Activated CD8-positive, alpha-beta T cell treated with anti-CD3 and anti-CD28 coated beads, Interleukin-2, amount 10 ng/mL, durations not matched to agents 7 days and 5 days (primary cell): Measurements from ENCODE around the gene METTL3. TPM values are rescaled to one million over a fixed set of nuclear protein-coding genes. Genes with fewer than 3 reads are reported as not detected.

ENCODE experiments used
- ATAC-seq: fragments of 150-1000 bp; cut with Tn5 transposase; one replicate; pipeline ENCODE4 v1.10.0; 2021; ENCODE audit warnings: moderate library complexity
- CTCF ChIA-PET: fragments of 350-600 bp; sonication (Branson Sonifier 250); formaldehyde crosslinking; loops from one replicate; lab custom pipeline; 2021; ENCODE audit warnings: antibody characterized with exemption; lab: Charles Lee
- POLR2A ChIA-PET: fragments of 350-600 bp; sonication (Branson Sonifier 250); formaldehyde crosslinking; loops from one replicate; lab custom pipeline; 2021; ENCODE audit warnings: antibody characterized with exemption; lab: Charles Lee
- DNase-seq: peaks from one replicate; pipeline ENCODE4 v3.0.0-alpha.2; 2020
- H3K27ac Mint-ChIP-seq: one replicate; pipeline ENCODE4 v1.8.0; 2021; ENCODE audit warnings: mild to moderate bottlenecking, mixed read lengths
- H3K27me3 Mint-ChIP-seq: one replicate; pipeline ENCODE4 v1.8.0; 2021; ENCODE audit warnings: low read depth, mixed read lengths
- H3K36me3 Mint-ChIP-seq: one replicate; pipeline ENCODE4 v1.8.0; 2021; ENCODE audit warnings: low read depth, mixed read lengths
- H3K4me1 Mint-ChIP-seq: one replicate; pipeline ENCODE4 v1.8.0; 2021; ENCODE audit warnings: low read depth, mixed read lengths
- H3K4me3 Mint-ChIP-seq: one replicate; pipeline ENCODE4 v1.8.0; 2021; ENCODE audit warnings: mild to moderate bottlenecking, mixed read lengths
- H3K9me3 Mint-ChIP-seq: one replicate; pipeline ENCODE4 v1.8.0; 2022; ENCODE audit warnings: mixed read lengths; ENCODE audit not compliant: insufficient read depth
- total RNA-seq, 2 experiments: library from RNA; stranded (reverse); gene quantifications; one replicate each; pipeline ENCODE4 v1.2.3, GENCODE V29; 2021

The METTL3 gene
- total RNA-seq, 2 experiments from 2014 or later, result 68.3 to 70.8 TPM

DNA sequence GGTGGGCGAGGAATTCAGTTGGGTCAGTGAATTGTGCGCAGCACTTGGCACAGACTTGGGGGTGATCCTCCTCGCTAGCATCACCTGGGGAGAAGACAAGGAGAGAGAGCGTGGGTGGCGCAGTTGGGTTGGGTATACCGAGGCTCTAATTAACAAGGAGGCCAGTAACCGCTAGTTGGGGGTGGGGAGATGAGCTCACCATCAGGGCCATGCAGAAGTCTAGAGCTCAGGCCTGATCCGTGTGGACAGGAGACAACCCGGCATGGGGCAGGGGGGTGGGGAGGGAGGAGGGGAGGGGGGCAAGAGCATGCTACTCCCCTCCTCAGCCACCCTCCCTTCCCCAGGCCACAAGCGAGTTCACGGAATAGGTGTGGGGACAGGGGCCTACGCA lies 14.4 kb upstream of the METTL3 start:
- peak overlapping the region; percentile 13 for H3K27ac Mint-ChIP-seq
- ATAC-seq (no peak), DNase-seq (no peak)
- ChIA-PET CTCF (interaction anchor here (1.0 to 3.9 kb wide), 5 partner anchors 8 to 31 kb away, joined by 3 to 33 read pairs (median 6); partner anchors contain the start of gene METTL3), POLR2A (interaction anchor here (0.7 to 1.5 kb wide), 3 partner anchors 15 to 69 kb away, joined by 4 to 21 read pairs (median 4); partner anchors contain the start of gene METTL3)
- peaks cover 7% of the 10 kb centered on the region for H3K27me3 Mint-ChIP-seq
- peak overlapping the region; percentile 72 for H3K4me3 Mint-ChIP-seq
- no peaks in the 10 kb centered on the region for H3K36me3 Mint-ChIP-seq
- no peaks in the 10 kb centered on the region for H3K9me3 Mint-ChIP-seq
- peaks cover 18% of the 10 kb centered on the region for H3K4me1 Mint-ChIP-seq

DNA sequence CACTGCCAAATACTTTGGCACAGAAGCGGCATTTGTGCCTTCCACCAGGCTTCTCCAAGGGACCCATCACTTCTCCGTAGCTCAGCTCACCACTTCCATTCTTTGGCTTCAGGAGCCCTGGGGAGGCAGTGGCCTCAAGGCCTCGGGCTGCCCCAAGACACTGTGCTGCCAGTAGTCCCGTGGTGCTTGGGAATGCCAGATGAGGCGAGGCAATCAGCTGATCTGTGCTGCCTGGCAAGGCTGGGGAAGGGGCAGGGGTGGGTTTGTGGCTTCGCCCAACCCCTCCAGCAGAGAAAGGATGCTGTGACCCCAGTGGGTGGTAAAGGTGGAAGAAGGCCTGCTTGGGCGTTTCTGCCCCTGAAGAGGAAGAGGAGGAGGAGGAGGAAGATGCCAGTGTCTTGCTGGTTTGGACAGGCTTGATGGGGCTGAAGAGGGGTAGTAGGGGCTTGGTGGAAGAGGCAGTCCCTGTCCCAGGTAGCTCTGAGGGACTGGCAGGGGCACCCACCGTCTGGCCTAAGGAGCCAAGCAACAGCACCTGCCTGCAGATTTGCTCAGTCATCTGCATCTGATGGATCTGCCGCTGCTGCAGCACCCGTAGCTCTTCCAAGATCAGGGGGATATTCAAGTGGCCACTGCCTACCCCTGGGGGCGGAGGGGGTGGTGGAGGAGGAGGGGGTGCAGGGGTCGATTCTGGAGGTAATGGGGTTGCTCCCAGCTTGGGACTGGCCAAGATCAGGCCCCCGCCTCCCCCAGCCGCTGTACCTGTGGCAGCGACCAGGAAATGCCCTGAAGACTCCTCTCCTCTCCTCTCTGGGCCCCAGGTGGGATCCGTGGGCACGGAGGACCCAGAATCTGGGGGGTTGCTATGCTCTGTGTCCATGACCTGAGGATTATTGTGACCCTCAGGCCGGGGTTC lies 13.7 kb upstream of the METTL3 start:
- POLR2A ChIA-PET, result no interaction called here
- no peaks in the 10 kb centered on the region for H3K36me3 Mint-ChIP-seq
- H3K4me3 Mint-ChIP-seq, result peak overlapping the region; percentile 65
- H3K27me3 Mint-ChIP-seq, result peaks cover 5% of the 10 kb centered on the region
- H3K9me3 Mint-ChIP-seq, result no peaks in the 10 kb centered on the region
- CTCF ChIA-PET, result interaction anchor here (0.6 to 0.9 kb wide), 2 partner anchors 11 to 1031 kb away, joined by 3 read pairs; no protein-coding TSS in a partner anchor
- ATAC-seq (no peak), DNase-seq (no peak)
- no peak overlapping the region for H3K27ac Mint-ChIP-seq
- peaks cover 20% of the 10 kb centered on the region for H3K4me1 Mint-ChIP-seq

DNA sequence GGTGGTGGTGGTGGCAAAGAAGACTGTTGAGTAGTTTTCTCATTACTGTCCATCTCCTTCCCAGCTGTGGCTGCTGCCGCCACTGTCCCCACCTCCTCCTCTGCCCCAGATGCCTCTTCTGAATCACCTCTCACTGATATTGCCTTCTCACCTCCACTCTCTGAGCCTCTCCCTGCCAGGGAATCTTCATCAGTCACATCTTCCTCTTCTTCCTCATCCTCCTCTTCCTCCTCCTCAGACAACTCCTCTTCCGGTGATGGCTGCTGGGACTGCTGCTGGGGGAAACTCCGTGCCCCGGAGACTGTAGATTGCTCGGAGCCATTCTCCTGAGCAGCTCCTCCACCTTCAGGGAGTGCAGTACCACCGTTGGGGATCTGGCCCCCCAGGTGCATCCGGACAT lies 12.1 kb upstream of the METTL3 start:
- Mint-ChIP-seq H3K4me3 (no peak overlapping the region), H3K27ac (no peak overlapping the region), H3K4me1 (peaks cover 20% of the 10 kb centered on the region), H3K27me3 (peaks cover 11% of the 10 kb centered on the region), H3K9me3 (no peaks in the 10 kb centered on the region), H3K36me3 (no peaks in the 10 kb centered on the region)
- POLR2A ChIA-PET, result interaction anchor here (1.2 kb wide), 1 partner anchor 13 kb away, joined by 6 read pairs; the partner anchor contains the start of gene METTL3
- CTCF ChIA-PET, result interaction anchor here (1.1 to 1.6 kb wide), 3 partner anchors 10 to 58 kb away, joined by 3 to 5 read pairs (median 3); no protein-coding TSS in a partner anchor
- DNase-seq (no peak), ATAC-seq (no peak)

DNA sequence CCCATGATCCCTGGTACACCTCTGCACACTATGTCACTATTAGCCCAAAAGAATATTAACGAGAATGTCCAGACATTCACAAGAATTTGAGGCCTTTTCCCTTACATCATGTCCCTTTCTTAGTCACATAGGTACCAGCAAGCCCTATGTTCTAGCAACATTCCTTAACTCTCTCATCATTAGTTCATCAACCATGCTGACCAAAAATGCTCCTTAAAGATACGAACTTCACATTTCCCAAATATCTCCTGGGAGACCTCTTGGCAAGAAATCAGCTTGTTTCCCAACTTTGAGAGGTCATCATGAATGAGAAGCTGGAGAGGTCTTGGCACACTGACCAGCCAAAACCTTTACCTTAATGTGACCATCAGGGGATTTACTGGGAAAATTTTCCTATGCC lies 10.4 kb upstream of the METTL3 start:
- CTCF ChIA-PET, result interaction anchor here (2.7 kb wide), 1 partner anchor 23 kb away, joined by 9 read pairs; no protein-coding TSS in a partner anchor
- Mint-ChIP-seq H3K4me3 (no peak overlapping the region), H3K36me3 (no peaks in the 10 kb centered on the region), H3K9me3 (no peaks in the 10 kb centered on the region), H3K27ac (no peak overlapping the region), H3K27me3 (peaks cover 13% of the 10 kb centered on the region), H3K4me1 (peaks cover 11% of the 10 kb centered on the region)
- no peak for ATAC-seq
- no peak for DNase-seq
- POLR2A ChIA-PET, result no interaction called here

DNA sequence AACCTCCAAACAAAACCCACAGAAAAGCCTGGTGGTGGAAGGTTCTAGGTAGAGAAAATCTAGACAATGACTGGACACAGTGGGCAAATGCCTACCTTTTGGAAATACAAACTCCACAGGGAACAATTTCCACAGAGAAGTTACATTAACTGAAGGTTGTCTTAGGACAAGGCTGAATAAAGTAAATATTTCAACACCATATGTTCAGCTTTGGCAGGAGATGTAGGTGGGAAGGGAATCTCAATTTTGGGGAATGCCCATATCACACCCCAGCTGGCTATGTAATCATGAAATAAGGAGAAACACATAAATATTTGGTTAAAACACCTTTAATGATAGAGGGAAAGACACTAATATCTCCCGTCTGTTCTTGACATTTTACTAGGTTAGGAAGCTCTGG lies 9.6 kb upstream of the METTL3 start:
- POLR2A ChIA-PET, result no interaction called here
- peaks cover 13% of the 10 kb centered on the region for H3K27me3 Mint-ChIP-seq
- DNase-seq (no peak), ATAC-seq (no peak)
- no peaks in the 10 kb centered on the region for H3K36me3 Mint-ChIP-seq
- H3K27ac Mint-ChIP-seq, result no peak overlapping the region
- no peak overlapping the region for H3K4me3 Mint-ChIP-seq
- H3K4me1 Mint-ChIP-seq, result peaks cover 10% of the 10 kb centered on the region
- H3K9me3 Mint-ChIP-seq, result no peaks in the 10 kb centered on the region
- CTCF ChIA-PET, result interaction anchor here (2.7 kb wide), 1 partner anchor 22 kb away, joined by 9 read pairs; no protein-coding TSS in a partner anchor

DNA sequence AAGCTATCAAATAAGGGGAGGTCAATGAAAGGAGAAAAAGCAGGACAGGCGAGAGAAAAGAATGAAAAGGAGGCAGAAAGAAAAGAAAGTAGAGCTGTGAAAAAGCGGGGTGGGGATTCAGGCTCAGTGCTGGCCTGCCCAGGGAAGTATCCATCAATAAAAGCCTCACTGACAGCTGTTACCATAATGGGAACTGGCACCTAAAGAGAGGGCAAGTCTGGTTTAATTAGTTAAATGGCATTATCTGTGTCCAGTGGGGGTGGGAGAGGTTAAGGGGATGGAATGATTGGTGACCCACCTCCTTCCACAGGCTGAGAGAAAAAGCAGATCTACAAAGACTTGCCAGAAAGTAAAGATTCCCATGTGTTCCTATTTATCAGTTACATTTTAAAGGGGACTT lies 7.6 kb upstream of the METTL3 start:
- ChIA-PET CTCF (interaction anchor here (1.6 kb wide), 1 partner anchor 20 kb away, joined by 9 read pairs; no protein-coding TSS in a partner anchor), POLR2A (interaction anchor here (1.4 kb wide), 1 partner anchor 8 kb away, joined by 4 read pairs; the partner anchor contains the start of gene METTL3)
- Mint-ChIP-seq H3K27ac (no peak overlapping the region), H3K4me3 (no peak overlapping the region), H3K27me3 (peaks cover 18% of the 10 kb centered on the region), H3K9me3 (no peaks in the 10 kb centered on the region), H3K36me3 (no peaks in the 10 kb centered on the region), H3K4me1 (peaks cover 4% of the 10 kb centered on the region)
- DNase-seq, result no peak
- no peak for ATAC-seq

DNA sequence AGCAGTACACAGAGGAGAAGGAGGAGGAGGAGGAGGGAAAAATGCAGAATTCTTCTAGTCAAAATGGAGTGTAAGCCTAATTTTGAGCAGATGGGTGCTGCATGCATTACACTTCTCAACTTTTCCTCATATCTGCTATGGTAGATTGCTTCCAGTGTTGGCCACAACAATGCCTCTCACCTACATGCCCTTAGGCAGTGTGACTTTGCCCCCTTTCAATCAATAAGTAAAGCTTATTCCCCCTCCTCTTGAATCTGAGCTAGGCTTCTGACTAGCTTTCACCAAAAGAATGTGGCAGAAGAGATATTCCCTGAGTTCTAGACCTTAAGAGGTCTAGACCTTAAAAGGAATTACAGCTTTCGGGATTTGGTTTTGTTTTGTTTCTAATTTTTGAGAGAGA lies 3.2 kb upstream of the METTL3 start:
- Mint-ChIP-seq H3K4me1 (peaks cover 16% of the 10 kb centered on the region), H3K27me3 (peaks cover 15% of the 10 kb centered on the region), H3K27ac (no peak overlapping the region), H3K36me3 (peaks cover 12% of the 10 kb centered on the region), H3K4me3 (no peak overlapping the region), H3K9me3 (no peaks in the 10 kb centered on the region)
- DNase-seq (no peak), ATAC-seq (no peak)
- ChIA-PET CTCF (interaction anchor here (0.7 to 7.5 kb wide), 3 partner anchors 10 to 14 kb away, joined by 3 to 104 read pairs (median 3); partner anchors contain the start of gene SALL2), POLR2A (no interaction called here)

DNA sequence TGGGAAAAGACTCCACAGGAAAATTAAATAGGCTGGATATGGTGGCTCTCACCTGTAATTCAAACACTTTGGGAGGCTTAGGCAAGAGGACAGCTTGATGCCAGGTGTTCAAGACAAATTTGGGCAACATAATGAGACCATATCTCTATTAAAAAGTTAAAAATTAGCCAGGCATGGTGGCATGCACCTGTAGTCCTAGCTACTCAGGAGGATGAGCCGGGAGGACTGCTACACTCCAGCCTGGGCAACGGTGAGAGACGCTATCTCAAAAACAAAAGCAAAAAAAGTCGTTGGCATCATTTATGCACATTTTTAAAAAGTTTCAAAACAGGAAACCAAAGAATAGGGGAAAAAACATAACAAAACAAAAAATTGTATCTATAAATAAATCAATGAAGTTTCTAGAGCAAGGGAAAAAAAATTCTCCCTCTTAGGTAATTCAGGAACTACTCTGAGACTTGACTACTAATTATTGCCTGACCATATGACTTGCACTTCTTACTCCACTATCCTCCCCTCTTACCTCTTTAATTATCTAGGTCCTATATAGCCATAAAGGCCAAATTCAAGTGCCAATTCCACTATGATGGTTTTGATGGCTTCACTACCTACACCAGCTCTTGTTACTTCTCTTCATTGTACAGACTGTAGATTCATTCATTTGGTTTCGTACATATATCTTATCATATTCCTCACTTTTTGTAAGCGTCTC lies 1.6 kb downstream of the METTL3 start:
- Mint-ChIP-seq H3K27me3 (peaks cover 5% of the 10 kb centered on the region), H3K4me3 (peak overlapping the region; percentile 96), H3K9me3 (no peaks in the 10 kb centered on the region), H3K36me3 (peaks cover 37% of the 10 kb centered on the region), H3K27ac (peak overlapping the region; percentile 99), H3K4me1 (peaks cover 42% of the 10 kb centered on the region)
- CTCF ChIA-PET, result interaction anchor here (1.0 to 7.5 kb wide), 3 partner anchors 9 to 46 kb away, joined by 3 to 104 read pairs (median 20); partner anchors contain the start of genes RAB2B and TOX4
- POLR2A ChIA-PET, result interaction anchor here (0.7 to 2.7 kb wide), 6 partner anchors 8 to 53 kb away, joined by 3 to 21 read pairs (median 7); partner anchors contain the start of genes RAB2B, SALL2 and TOX4
- ATAC-seq (no peak), DNase-seq (peak; percentile 13)

DNA sequence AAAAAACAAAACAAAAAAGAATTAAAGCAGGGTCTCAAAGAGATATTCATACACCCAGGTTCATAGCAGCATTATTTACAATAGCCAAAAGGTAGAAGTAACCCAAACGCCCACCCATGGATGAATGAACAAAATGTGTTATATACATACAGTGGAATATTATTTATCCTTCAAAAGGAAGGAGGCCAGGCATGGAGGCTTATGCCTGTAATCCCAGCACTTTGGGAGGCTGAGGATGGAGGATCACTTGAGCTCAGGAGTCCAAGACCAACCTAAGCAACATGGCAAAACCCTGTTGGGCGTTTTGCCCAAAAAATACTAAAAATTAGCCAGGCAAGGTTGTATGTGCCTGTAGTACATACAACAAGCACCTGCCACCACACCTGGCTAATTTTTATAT lies 4.6 kb downstream of the METTL3 start:
- no peak for DNase-seq
- Mint-ChIP-seq H3K4me1 (peaks cover 46% of the 10 kb centered on the region), H3K4me3 (no peak overlapping the region), H3K9me3 (no peaks in the 10 kb centered on the region), H3K36me3 (peaks cover 53% of the 10 kb centered on the region), H3K27ac (no peak overlapping the region), H3K27me3 (no peaks in the 10 kb centered on the region)
- no peak for ATAC-seq
- ChIA-PET CTCF (no interaction called here), POLR2A (no interaction called here)

DNA sequence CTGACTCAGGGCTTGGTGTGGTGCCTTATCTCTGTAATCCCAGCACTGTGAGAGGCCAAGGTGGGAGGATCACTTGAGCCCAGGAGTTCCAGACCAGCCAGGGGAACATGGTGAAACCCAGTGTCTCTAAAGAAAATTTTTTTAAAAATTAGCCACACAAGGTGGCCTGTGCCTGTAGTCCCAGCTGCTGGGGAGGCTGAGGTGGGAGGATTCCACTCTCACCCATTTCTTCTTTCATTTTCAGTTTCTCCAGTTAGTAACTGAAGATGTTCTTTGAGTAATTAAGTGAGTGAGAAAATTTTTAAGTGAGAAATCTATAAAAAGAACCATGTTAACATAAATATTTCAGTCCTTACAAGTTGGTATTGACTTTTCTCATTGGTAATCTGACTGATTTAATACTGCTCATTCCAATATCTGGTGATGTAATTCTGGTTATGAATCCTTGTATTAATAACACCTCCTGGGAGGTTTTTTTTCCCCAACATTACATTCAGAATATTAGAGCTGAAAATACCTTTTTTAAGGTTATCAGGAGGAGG lies 6.1 kb downstream of the METTL3 start:
- no peaks in the 10 kb centered on the region for H3K27me3 Mint-ChIP-seq
- H3K27ac Mint-ChIP-seq, result peak overlapping the region; percentile 71
- ATAC-seq, result peak; percentile 71
- H3K9me3 Mint-ChIP-seq, result no peaks in the 10 kb centered on the region
- CTCF ChIA-PET, result interaction anchor here (0.6 to 0.9 kb wide), 2 partner anchors 23 to 52 kb away, joined by 3 read pairs; no protein-coding TSS in a partner anchor
- DNase-seq, result peak; percentile 55
- POLR2A ChIA-PET, result no interaction called here
- H3K36me3 Mint-ChIP-seq, result peaks cover 61% of the 10 kb centered on the region
- peaks cover 44% of the 10 kb centered on the region for H3K4me1 Mint-ChIP-seq
- H3K4me3 Mint-ChIP-seq, result peak overlapping the region; percentile 15

DNA sequence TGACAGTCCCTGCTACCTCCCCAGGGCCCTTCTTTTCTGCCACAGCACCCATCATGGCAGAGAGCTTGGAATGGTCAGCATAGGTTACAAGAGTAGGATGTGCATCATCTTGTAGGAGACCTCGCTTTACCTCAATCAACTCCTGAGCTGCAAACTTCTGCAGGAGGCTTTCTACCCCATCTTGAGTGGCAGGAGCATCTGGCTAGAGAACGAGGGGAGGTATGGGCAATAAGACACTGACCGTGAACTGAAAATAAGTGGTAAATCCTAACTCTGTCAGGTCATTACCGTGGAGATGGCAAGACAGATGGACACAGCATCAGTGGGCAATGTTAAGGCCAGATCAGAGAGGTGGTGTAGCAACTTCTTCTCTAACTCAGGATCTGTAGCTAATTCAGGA lies 7.8 kb downstream of the METTL3 start:
- H3K27ac Mint-ChIP-seq, result no peak overlapping the region

More for the DNA sequence above, 7.8 kb downstream of the METTL3 start:
- no peaks in the 10 kb centered on the region for H3K9me3 Mint-ChIP-seq
- POLR2A ChIA-PET, result no interaction called here
- H3K36me3 Mint-ChIP-seq, result peaks cover 68% of the 10 kb centered on the region
- DNase-seq, result peak; percentile 15
- H3K4me3 Mint-ChIP-seq, result no peak overlapping the region
- ATAC-seq, result no peak
- peaks cover 49% of the 10 kb centered on the region for H3K4me1 Mint-ChIP-seq
- no peaks in the 10 kb centered on the region for H3K27me3 Mint-ChIP-seq
- CTCF ChIA-PET, result interaction anchor here (1.2 to 6.3 kb wide), 2 partner anchors 7 to 54 kb away, joined by 4 to 104 read pairs; partner anchors contain the start of gene METTL3
